Colonic mucosa (tissue), 4 donors: ENCODE measurements around the gene ZNF766. TPM values are rescaled to one million over a fixed set of nuclear protein-coding genes. Genes with fewer than 3 reads are reported as not detected.
"Not testable (repeated sequence)": the region's sequence is repeated elsewhere in the genome, so short reads cannot be mapped to it uniquely, and the experiment has no call there.

Experiments
- DNase-seq: peaks from one replicate; pipeline ENCODE4 v3.0.0-alpha.2; 2020
- H3K27ac ChIP-seq: fragments of 200-600 bp; one replicate; pipeline ENCODE4 v1.8.0; 2021
- H3K27me3 ChIP-seq: fragments of 200-600 bp; one replicate; pipeline ENCODE4 v1.8.0; 2021
- H3K36me3 ChIP-seq: fragments of 200-600 bp; one replicate; pipeline ENCODE4 v1.8.0; 2021
- H3K4me1 ChIP-seq: fragments of 200-600 bp; one replicate; pipeline ENCODE4 v1.8.0; 2021; ENCODE audit warnings: mild to moderate bottlenecking
- H3K4me3 ChIP-seq: fragments of 200-600 bp; one replicate; pipeline ENCODE4 v1.8.0; 2021
- H3K9ac ChIP-seq, 2 donors: one replicate each; pipeline ENCODE4 v1.7.0; 2013; ENCODE audit warnings: control low read depth in 2 of 2, low read depth in 2 of 2, low read length in 2 of 2
- H3K9me3 ChIP-seq: fragments of 200-600 bp; one replicate; pipeline ENCODE4 v1.8.0; 2021
- CTCF ChIP-seq: fragments of 200-600 bp; IDR thresholded peaks from one replicate; pipeline ENCODE4 v1.8.0; 2022; ENCODE audit warnings: antibody characterized with exemption, mild to moderate bottlenecking
- intact Hi-C: fragments of 100-400 bp; cut with DNase I; formaldehyde crosslinking; loops from one replicate; pipeline ENCODE4 v1.14.1; 2022
- total RNA-seq, 2 donors: library from RNA; stranded (reverse); fragmentation: NEBNext Ultra II Directional in 1 of 2; extraction: Animal tissue kit (Norgen Biotek cat#: 25700) in 1 of 2; gene quantifications; one replicate each; pipeline ENCODE4 v1.2.1, GENCODE V29; 2021
- donor health status: healthy.
- donor health status: DM: no; HTN: no; CAD: no.
- donor health status: DM: no; HTN: no; CAD: no.

Gene ZNF766
- total RNA-seq, 2 donors from 2014 or later: 7.5 to 10.6 TPM

GRCh38 chr19:52335768-52336116 is 66.4 kb downstream of the ZNF766 start:
- H3K4me3 ChIP-seq: peak overlapping the region; percentile 70
- TF ChIP-seq CTCF: no peak
- DNase-seq: no peak
- H3K36me3 ChIP-seq: no peaks in the 10 kb centered on the region
- H3K27me3 ChIP-seq: no peaks in the 10 kb centered on the region
- H3K9me3 ChIP-seq: peaks cover 3% of the 10 kb centered on the region
- no peaks in the 10 kb centered on the region for H3K4me1 ChIP-seq
- peak overlapping the region; percentile 37 for H3K27ac ChIP-seq
- H3K9ac ChIP-seq: peak overlapping the region in 1 of 2 donors; percentile 84
- intact Hi-C loops: no loop called here

- H3K4me3 ChIP-seq: peak within 1 kb of the TSS; percentile 70
- no peaks in the 10 kb centered on the region for H3K27me3 ChIP-seq
- H3K36me3 ChIP-seq: no peaks in the 10 kb centered on the region
- TF ChIP-seq CTCF: no peak
- H3K4me1 ChIP-seq: no peaks in the 10 kb centered on the region
- peak; percentile 92 for DNase-seq
- H3K9me3 ChIP-seq: peaks cover 3% of the 10 kb centered on the region
- intact Hi-C loops: no loop called here
- H3K27ac ChIP-seq: peak within 1 kb of the TSS; percentile 37
- peak within 1 kb of the TSS; percentile 84 to 85 for H3K9ac ChIP-seq
Measured at GRCh38 chr19:52336117-52336790, 66.9 kb downstream of the ZNF766 start, which contains the start of gene ZNF610. Gene ZNF610 (plus strand): TSS chr19:52336243. CDS start chr19:52349173, 12,930 bp downstream.

GRCh38 chr19:52336791-52337381 is 67.5 kb downstream of the ZNF766 start:
- no peaks in the 10 kb centered on the region for H3K9me3 ChIP-seq
- H3K9ac ChIP-seq: peak overlapping the region; percentile 84 to 85
- peak overlapping the region; percentile 70 for H3K4me3 ChIP-seq
- no peak for DNase-seq
- no peaks in the 10 kb centered on the region for H3K27me3 ChIP-seq
- no peaks in the 10 kb centered on the region for H3K4me1 ChIP-seq
- TF ChIP-seq CTCF: no peak
- H3K36me3 ChIP-seq: no peaks in the 10 kb centered on the region
- intact Hi-C loops: no loop called here
- peak overlapping the region; percentile 37 for H3K27ac ChIP-seq

GRCh38 chr19:52339022-52339421 is 69.6 kb downstream of the ZNF766 start:
- H3K4me3 ChIP-seq, H3K4me1 ChIP-seq, H3K27ac ChIP-seq, H3K36me3 ChIP-seq, H3K9ac ChIP-seq, H3K9me3 ChIP-seq, H3K27me3 ChIP-seq, intact Hi-C loops, DNase-seq: not testable (repeated sequence)

GRCh38 chr19:52343548-52343947 is 74.2 kb downstream of the ZNF766 start:
- Histone ChIP-seq H3K27ac (no peak overlapping the region), H3K27me3 (no peaks in the 10 kb centered on the region), H3K4me1 (no peaks in the 10 kb centered on the region), H3K9me3 (peaks cover 5% of the 10 kb centered on the region), H3K36me3 (no peaks in the 10 kb centered on the region), H3K9ac (no peak overlapping the region), H3K4me3 (no peak overlapping the region)
- no peak for TF ChIP-seq CTCF
- intact Hi-C loops: no loop called here
- DNase-seq: peak; percentile 25

- intact Hi-C loops: no loop called here
- Histone ChIP-seq H3K4me3 (no peak overlapping the region), H3K36me3 (no peaks in the 10 kb centered on the region), H3K9me3 (peaks cover 5% of the 10 kb centered on the region), H3K4me1 (no peaks in the 10 kb centered on the region), H3K27ac (no peak overlapping the region), H3K9ac (no peak overlapping the region), H3K27me3 (no peaks in the 10 kb centered on the region)
- DNase-seq: no peak
- no peak for TF ChIP-seq CTCF
Measured at GRCh38 chr19:52345162-52345561, 75.8 kb downstream of the ZNF766 start.
